Neutrophil (primary cell): ENCODE measurements around the gene SNAP25.
A peak's percentile ranks its signal among the peaks of the same experiment; 100 is the strongest.

Experiments
- H3K27ac ChIP-seq: fragments of 200-600 bp; sonication (generic); 2 replicates; pipeline ENCODE4 v1.5.1; 2016; ENCODE audit warnings: mild to moderate bottlenecking, moderate library complexity
- H3K27me3 ChIP-seq: fragments of 200-600 bp; sonication (generic); 2 replicates; pipeline ENCODE4 v1.6.0; 2016; ENCODE audit warnings: mild to moderate bottlenecking
- H3K36me3 ChIP-seq: fragments of 200-600 bp; sonication (generic); 2 replicates; pipeline ENCODE4 v1.5.1; 2017
- H3K4me1 ChIP-seq, 2 experiments: fragments of 200-600 bp in 1 of 2; sonication (generic) in 1 of 2; 1 replicate in 1 of 2; 2 replicates in 1 of 2; pipeline versions ENCODE4 v1.5.1 to v1.6.1; 2013 to 2016; ENCODE audit warnings: low read depth in 1 of 2, low read length in 1 of 2, mild to moderate bottlenecking in 1 of 2, moderate library complexity in 1 of 2; ENCODE audit not compliant: control insufficient read depth in 1 of 2, insufficient read depth in 1 of 2
- H3K4me3 ChIP-seq, 2 experiments: fragments of 200-600 bp in 1 of 2; sonication (generic) in 1 of 2; 1 replicate in 1 of 2; 2 replicates in 1 of 2; pipeline ENCODE4 v1.5.1; 2013 to 2016; ENCODE audit warnings: low read depth in 1 of 2, low read length in 1 of 2, mild to moderate bottlenecking in 1 of 2, moderate library complexity in 1 of 2
- H3K9me3 ChIP-seq: fragments of 200-600 bp; sonication (generic); 2 replicates; pipeline ENCODE4 v1.5.1; 2016
- CTCF ChIP-seq: fragments of 200-600 bp; sonication (generic); IDR thresholded peaks from 2 replicates; pipeline ENCODE4 v1.5.1; 2016; ENCODE audit warnings: antibody characterized with exemption

The SNAP25 gene

GRCh38 chr20:10218536-10219451, at the start of gene SNAP25:
SNAP25 (plus strand) TSS chr20:10218830; CDS start chr20:10275492, 56,662 bp downstream.
- H3K4me1 ChIP-seq, result peaks cover 4 to 17% of the 10 kb centered on the region in 2 experiments
- peaks cover 92% of the 10 kb centered on the region for H3K27me3 ChIP-seq
- no peak within 1 kb of the TSS for H3K27ac ChIP-seq
- H3K9me3 ChIP-seq, result no peaks in the 10 kb centered on the region
- no peak for TF ChIP-seq CTCF
- H3K36me3 ChIP-seq, result no peaks in the 10 kb centered on the region
- peak within 1 kb of the TSS in 1 of 2 experiments; percentile 36 for H3K4me3 ChIP-seq

- no peak for TF ChIP-seq CTCF
- Histone ChIP-seq H3K27me3 (peaks cover 49% of the 10 kb centered on the region), H3K4me3 (no peak overlapping the region), H3K27ac (no peak overlapping the region), H3K36me3 (no peaks in the 10 kb centered on the region), H3K9me3 (no peaks in the 10 kb centered on the region), H3K4me1 (peaks cover 0 to 6% of the 10 kb centered on the region in 2 experiments)
Measured at GRCh38 chr20:10169752-10170151, 48.9 kb upstream of the SNAP25 start.

- TF ChIP-seq CTCF, result no peak
- no peaks in the 10 kb centered on the region for H3K36me3 ChIP-seq
- no peaks in the 10 kb centered on the region for H3K9me3 ChIP-seq
- peaks cover 0 to 6% of the 10 kb centered on the region in 2 experiments for H3K4me1 ChIP-seq
- H3K27me3 ChIP-seq, result peaks cover 51% of the 10 kb centered on the region
- H3K27ac ChIP-seq, result no peak overlapping the region
- H3K4me3 ChIP-seq, result no peak overlapping the region
Measured at GRCh38 chr20:10170261-10170660, 48.4 kb upstream of the SNAP25 start.

- no peak for TF ChIP-seq CTCF
- Histone ChIP-seq H3K4me1 (peaks cover 0 to 6% of the 10 kb centered on the region in 2 experiments), H3K4me3 (no peak overlapping the region), H3K27me3 (peaks cover 51% of the 10 kb centered on the region), H3K36me3 (no peaks in the 10 kb centered on the region), H3K27ac (no peak overlapping the region), H3K9me3 (no peaks in the 10 kb centered on the region)
Measured at GRCh38 chr20:10171864-10172751, 46.5 kb upstream of the SNAP25 start.

- Histone ChIP-seq H3K4me3 (no peak overlapping the region), H3K27me3 (peaks cover 51% of the 10 kb centered on the region), H3K4me1 (peaks cover 0 to 6% of the 10 kb centered on the region in 2 experiments), H3K27ac (no peak overlapping the region), H3K9me3 (no peaks in the 10 kb centered on the region), H3K36me3 (no peaks in the 10 kb centered on the region)
- no peak for TF ChIP-seq CTCF
Measured at GRCh38 chr20:10172998-10173655, 45.5 kb upstream of the SNAP25 start.
